Measurements from ENCODE around the gene NOS1AP.

DNA sequence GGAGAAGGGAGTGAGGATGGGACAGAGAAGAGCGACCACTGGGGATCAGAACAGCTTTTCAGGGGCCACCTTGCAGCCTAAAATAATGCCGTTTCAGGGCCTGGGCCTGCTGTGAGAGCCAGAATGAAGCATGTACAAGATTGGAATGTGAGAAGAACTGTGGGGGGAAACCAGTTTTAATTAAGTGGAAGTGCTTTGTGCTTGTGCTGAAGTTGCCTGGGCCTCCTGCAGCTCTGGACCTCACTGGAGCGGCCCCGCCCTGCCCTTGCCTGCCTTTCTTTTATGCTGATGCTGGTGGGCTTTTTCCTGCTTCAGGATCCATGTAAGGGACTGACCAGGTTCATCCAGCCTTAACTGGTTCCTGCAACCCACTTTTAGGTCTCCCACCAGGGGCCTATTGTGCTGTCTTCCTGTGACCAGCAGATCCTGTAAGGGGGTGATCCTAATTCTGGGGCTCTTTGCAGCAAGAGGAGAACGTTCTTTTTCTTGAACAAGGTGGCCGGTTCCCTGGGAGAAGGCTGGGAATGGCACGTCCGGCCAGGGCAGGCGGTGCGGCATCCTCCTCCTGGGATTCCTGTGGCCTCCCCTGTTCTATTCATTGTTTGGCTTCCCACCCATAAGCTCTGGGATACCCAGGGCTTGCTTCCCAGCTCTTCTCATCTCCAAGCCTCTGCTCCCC is 315.2 kb downstream of the NOS1AP start:
- no peak for TF ChIP-seq POLR2A (IDR thresholded peaks at IDR 0.05)
- TF ChIP-seq, protein P1, sequence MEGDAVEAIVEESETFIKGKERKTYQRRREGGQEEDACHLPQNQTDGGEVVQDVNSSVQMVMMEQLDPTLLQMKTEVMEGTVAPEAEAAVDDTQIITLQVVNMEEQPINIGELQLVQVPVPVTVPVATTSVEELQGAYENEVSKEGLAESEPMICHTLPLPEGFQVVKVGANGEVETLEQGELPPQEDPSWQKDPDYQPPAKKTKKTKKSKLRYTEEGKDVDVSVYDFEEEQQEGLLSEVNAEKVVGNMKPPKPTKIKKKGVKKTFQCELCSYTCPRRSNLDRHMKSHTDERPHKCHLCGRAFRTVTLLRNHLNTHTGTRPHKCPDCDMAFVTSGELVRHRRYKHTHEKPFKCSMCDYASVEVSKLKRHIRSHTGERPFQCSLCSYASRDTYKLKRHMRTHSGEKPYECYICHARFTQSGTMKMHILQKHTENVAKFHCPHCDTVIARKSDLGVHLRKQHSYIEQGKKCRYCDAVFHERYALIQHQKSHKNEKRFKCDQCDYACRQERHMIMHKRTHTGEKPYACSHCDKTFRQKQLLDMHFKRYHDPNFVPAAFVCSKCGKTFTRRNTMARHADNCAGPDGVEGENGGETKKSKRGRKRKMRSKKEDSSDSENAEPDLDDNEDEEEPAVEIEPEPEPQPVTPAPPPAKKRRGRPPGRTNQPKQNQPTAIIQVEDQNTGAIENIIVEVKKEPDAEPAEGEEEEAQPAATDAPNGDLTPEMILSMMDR (IDR thresholded peaks at IDR 0.05): no peak
